Activated CD4-positive, alpha-beta T cell treated with anti-CD3 and anti-CD28 coated beads, Interleukin-2, amount 50 U/mL, for 4 hours (primary cell): ENCODE data around the gene ID2.

ENCODE experiments used
- DNase-seq, 2 experiments: peaks; one replicate each; pipeline ENCODE4 v3.0.0-alpha.2; 2020

ID2 gene

DNA sequence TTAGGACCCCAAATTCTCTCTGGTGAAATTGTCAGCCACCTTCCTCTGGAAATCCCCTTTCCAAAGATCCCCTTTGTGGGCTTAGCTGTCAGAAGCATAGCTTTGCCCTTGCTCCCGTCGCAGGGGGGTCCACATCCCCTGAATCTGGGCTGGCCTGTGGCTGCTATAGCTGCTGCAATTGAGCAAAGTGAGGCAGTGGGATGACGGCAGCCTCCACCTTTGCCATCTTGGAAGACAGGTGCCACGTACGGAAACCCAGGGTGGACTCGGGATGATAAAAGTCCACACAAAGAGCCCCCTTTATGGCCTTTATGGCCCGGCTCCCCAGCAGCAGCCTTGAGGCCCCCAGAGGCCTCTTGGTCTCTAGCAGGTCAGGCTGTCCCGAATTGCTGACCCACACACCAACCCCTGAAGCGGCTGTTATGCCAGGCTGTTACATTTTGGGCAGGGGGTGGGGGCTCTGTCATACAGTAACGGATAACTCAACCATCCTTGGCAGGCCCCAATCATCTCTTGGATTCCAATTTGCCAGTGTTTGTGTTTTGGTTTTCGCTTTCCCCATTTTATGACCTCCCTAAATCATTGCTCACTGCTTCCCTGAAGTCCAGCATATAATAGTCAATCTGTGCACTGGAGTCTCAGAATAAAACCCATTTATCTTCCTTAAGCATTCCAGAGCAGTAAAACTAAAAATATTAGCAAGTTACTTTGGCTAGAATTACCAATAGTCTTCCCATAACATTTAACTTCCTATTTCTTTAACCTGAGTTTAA is 33.2 kb upstream of the ID2 start:
- DNase-seq, result no peak

DNA sequence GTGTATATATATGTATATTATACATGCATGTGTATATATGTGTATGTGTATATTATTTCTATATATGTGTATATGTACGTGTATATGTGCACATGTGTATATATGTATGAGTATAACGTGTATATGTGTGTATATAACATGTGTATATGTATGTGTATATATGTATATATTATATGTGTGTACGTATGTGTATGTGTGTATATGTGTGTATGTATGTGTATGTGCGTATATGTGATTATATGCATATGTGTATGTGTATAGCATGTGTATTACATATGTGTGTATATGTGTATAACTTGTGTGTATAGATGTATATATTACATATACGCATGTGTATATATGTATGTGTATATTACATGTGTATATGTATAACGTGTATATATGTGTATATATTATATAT is 32.1 kb upstream of the ID2 start:
- no peak for DNase-seq

DNA sequence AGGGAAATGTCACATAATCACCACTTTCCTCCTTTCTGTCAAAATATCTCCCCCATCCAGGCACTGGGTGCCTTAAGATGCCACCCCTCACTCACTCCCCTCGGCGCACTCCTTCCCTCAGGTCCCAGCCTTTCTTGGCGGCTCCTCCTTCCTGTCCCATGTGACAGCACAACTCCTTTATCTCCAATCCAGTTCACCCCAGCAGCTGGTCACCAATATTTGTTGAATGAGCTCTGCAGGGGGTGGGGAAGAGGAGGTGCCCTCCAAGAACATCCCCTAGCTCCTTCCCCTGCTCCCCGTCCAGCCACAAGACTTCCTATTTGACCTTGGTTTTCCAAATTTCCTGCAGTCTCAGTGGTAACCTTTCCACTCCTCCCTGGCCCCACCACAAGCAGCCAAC is 31.6 kb upstream of the ID2 start:
- DNase-seq, result no peak

DNA sequence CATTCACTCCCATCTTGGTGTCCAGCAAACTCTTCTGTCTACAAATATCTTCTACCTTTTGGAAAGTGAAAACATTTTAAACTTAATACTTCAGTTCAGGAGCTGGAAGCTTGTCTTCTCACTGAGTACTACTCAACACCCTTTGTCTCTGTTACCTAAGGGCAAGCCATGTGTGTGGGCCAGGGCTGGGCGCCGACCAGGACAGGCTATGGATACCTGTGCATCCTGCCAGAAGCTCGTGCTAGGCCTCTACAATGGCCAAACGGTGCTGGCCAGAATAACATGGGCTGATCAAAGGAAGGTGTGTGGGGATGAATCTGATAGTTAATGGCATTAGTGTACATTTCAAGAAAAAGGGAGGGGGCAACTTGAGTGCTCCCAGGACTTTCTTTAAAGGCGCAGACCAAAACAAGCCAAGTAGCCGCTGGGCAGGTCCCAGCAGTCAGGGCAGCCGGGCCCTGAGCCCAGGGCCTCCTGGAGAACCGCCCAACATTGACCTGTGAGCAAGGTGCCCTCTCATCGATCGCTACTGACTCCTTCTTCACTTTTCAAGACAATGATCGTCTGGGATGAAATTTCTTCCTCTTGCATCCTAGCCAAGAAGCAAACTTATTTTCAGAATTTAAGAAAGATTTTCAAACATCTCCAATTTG is 29.0 kb upstream of the ID2 start:
- no peak for DNase-seq

DNA sequence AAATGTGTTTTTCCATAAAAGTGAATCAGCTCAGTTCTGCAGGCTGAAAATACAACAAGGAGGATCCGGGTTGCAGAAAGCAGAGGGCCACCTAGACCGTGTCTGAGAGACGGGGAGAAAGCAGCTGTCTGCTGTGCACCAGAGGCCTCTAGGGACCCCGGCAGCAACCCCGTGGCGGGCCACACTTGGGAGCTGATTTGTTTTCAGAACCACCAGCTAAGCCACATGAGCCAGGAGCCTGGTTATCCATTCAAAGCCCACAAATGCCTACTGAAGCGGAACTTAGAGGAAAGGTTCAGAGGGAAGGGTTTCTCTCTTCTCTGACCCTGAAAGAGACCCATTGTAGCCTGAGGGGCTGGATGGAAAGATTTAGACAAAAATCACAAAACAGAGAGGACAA is 28.4 kb upstream of the ID2 start:
- DNase-seq, result no peak

DNA sequence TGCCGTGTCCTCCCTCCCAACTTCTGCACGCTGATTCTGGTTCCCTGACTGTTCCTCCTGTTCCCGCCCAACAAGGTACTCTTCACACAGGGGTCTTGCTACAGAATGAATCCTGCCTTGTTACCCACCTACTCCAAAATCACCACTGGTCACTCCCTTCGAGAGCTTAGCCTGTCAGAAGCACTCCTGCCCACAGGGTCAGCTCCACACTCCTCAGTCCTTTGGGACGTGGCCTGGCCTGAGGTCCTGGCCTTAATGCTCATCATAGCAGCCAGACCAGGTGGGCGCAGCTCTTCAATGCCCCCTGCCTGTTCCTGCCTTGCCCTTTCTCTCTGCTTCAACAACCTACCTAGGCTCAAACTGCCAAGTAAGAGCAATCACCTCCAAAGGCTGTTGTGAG is 27.8 kb upstream of the ID2 start:
- no peak for DNase-seq

DNA sequence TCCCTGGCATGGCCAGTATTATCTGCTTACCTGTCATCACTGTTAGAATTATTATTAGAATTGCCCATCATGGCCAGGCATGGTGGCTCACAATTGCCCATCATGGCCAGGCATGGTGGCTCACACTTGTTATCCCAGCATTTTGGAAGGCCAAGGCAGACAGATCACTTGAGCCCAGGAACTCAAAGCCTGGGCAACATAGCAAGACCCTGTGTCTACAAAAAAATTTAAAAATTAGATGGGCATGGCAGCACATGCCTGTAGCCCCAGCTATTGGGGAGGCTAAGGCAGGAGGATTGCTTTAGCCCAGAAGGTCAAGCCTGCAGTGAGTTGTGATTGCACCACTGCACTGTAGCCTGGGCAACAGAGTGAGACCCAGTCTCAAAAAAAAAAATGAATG is 27.4 kb upstream of the ID2 start:
- DNase-seq, result no peak

DNA sequence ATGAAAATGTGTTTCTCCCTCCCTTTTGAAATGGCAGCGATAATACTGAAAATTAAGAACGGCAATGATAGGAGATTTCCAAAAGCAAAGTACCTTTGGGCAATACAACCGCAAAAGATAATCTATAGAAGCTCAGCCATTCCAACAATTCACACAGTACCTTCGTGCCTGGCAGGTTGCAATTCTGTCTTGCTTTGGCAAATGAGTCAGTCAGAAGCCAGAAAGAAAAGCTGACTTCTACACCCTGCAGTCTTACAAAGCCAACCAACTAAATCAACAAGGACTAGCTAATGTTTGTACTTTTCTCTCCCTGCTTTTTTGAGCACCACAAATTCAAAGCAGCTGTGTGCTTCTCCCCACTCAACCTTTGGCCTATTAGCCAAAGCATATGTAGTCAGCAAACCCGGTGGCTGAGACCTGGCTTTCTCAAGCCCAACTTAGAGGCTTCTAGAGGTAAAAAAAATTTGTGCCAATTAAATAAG is 25.7 kb upstream of the ID2 start:
- no peak for DNase-seq

DNA sequence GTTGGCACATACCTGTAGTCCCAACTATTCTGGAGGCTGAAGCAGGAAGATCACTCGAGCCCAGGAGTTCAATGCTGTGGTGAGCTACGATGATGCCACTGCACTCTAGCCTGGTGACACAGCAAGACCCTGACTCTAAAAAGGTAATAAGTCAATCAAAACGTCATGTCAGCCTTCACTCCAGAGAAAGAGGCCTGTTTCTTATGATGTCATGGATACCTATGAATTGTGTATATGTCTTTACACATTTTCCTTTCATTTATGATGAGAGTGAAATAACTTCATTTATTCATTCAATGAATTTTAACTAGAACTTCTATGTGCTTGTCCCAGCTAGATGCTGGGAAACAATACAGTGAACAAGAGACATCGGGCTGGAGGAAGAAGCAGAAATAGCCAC is 25.0 kb upstream of the ID2 start:
- no peak for DNase-seq

DNA sequence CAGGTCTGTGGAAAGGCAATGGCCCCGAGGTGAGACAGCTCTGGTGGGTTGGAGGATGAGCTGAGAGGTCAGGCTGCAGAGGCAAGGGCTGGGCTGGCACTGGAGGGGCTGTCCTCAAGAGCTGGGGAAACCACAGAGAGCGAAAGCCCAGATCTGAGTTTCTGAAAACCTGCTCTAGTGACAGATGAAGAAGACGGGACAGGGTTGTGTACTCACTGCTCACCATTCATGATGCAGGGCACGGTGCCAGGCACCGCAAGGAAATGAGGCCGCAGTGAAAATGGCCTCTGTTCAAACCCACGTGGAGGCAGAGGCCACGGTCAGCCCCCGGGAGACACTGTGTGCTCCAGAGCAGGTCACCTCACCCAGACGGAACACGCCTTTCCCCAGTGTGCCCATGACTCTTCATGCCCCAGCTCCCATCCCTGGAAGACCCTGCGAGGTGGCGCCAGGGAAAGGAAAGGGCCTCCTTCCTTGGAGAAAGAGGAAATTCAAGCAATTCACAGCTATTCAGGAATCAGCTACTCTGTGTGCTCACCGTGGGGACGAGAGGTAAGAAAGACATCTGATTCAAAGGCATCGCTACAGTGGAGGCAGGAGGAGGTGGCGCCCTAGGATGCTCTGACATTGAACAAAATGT is 24.3 kb upstream of the ID2 start:
- DNase-seq, result no peak

DNA sequence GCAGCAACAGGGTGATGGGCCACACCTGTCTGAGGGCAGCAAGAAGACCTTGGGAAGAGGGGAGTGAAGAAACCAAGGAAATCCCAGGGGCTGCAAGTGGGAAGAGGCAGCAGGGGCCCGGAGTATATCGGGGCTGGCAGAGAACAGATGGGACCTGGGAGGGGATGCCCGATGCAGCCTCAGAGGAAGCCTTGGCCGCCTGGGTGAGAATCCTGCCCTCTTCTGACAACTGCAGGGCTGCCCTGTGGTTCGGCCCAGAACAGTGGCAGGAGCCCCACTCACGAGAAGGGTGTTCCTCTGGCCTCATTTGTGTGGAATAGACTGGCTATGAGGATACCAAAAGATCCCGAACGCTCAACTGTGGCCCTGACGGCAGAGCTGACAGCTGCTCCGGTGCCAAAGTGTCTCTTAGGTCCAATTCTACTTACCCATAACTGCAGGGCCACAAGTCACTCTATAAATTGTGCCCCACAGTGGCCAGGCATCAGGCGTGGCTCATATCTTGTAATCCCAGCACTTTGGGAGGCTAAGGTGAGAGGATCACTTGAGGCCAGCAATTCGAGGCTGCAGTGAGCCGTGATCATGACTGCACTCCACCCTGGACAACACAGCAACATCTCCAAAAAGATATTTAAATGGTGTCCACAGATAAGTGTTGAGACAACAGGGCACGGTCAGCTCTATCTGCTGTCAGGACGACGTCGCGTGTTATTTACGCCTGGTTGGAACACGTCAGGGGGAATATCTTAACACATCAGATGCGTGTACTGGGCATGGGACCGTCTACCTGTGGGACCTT is 23.6 kb upstream of the ID2 start:
- no peak for DNase-seq

DNA sequence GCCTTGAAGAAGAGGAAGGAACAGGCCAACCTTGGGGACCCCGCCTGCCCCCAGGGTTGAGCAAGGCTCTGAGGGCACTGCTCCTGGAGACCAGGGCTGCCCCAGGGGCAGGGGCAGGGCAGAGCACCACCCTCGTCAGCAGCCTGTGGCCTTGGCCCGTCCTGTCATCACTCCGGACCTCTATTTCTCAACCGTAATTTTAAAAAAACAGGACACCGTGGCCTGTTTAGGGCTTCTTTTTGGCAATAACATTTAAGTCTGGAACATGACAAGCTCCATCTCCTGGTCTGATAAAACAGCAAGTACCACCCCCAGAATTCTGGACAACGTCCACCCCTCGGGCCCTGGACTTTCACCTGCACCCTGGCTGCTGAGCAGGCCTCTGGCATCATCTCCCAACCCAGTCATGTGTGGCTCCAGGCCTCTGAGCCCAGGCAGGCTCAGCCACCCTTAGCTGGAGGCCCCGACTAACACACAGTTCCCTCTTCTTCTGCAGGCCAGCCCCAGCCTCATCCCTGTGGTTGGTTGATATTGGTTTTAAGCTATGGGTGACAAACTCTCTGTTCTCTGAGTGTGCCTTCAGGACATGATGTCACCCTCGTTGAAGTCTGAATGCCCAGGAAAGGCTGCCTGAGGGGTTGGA is 22.6 kb upstream of the ID2 start:
- DNase-seq, result no peak

DNA sequence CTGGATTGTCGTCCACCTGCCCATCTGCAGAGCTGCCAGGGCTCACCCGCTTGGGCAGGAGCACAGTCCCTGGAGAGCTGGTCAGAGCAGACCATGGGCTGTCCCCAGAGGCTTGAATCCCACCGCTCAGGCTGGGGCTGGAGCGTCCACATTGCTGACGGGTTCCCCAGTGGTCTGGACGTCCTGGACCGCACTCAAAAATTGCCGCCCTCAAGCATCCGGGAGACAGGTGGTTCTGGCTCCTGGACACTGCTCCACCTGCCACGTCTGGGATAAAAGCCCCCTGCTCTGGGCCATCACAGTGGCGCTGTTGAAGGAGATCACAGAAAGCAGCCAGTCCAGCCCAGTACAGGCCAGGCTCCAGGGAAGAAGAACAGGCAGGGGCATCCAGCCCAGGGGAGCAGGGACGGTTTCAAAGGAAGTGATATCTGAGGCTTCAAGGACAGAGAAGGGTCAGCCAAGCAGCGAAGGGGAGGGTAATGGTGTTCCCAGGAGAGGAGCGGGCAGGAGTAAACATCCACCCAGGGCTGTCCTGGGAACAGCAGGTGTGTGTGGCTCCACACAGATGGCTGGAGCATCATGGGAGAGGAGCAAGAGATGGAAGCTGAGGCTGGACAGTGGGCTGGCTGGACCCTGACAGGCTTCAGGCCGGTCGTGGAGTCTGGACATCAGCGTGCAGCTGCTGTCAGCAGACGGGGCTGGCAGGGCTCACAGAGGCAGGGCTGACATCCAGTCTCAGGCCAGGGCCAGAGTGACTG is 21.9 kb upstream of the ID2 start:
- DNase-seq, result no peak

DNA sequence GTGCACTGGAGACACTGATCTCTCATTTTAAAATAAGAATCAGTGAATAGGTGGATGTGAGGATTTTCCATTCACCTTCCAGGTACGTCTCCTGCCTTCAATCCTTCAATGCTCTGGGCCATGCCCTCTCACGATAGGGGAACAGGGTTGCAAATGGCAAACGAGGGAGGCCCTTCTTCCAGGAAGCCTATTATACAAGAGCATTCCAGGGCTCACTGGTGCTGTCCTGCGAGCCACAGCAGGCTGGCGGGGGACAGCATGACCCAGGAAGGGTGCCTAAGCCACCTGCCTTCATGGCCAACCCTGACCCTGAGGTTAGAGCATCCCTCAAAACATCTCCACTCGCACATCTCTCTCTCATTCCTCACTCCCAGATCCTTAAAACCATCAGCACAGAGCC is 20.6 kb upstream of the ID2 start:
- no peak for DNase-seq

DNA sequence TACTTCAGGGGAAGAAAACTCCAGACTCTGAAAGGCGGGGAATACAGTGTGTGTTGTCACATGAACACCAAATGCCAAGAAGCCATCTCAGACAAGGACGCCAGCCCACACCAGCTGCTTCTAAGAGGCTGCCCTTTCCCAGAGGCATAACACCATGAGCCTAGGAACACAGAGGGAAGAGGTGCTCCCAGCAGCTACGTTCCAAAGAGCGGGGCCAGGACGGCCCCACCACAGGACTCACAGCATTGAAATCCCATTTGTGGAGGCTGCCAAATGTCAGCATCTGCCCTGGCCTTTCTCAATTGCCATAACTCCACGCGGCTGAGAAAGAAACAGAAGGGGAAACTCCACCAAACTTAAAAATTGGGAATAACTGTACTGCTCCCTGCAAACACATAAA is 20.1 kb upstream of the ID2 start:
- no peak for DNase-seq

DNA sequence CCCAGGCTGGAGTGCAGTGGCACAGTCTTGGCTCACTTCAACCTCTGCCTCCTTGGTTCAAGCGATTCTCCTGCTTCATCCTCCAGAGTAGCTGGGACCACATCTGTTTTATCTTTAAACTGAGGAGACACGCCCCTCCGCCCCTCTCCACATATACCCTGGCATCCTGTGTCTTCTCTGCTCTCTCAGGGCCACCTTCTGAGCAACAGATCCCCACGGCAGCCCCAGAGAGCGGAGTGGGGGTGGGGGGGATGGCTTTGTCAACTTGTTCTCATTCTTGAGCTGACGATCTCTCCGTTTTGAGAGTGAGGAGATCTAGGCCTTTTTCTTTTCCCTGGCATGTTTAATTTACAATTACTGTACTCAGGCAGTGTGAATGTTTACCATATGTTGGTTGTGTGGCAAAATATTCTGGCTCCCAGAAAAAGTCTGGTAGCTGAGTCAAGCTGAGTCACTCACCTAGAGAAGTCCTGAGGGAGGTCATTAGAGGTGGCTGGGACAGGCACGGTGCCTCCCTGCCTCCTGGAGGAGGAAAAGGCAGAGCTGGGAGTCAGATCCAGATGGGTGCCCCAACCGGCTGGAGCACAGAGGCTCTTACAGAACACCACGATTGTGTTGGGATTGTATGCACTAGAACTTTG is 19.5 kb upstream of the ID2 start:
- no peak for DNase-seq

DNA sequence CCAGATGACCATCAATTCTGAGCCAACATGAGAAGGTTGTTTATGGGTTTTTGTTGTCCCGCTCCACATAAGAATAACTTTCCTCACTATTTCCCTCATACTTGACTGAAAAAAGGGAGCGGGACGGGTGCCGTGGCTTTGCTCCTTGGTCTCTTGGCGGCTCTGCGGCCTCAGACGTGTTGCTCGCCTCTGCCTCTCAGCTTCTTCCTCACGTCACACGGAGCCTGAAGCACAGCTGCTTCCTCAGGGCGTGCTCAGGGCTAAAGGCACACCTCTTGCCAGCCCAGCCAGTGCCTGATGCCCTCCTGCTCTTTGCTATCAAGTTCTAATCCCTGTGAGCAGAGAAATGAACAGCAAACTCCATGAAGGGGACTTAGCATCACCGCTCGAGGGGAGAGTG is 17.9 kb upstream of the ID2 start:
- DNase-seq, result no peak

DNA sequence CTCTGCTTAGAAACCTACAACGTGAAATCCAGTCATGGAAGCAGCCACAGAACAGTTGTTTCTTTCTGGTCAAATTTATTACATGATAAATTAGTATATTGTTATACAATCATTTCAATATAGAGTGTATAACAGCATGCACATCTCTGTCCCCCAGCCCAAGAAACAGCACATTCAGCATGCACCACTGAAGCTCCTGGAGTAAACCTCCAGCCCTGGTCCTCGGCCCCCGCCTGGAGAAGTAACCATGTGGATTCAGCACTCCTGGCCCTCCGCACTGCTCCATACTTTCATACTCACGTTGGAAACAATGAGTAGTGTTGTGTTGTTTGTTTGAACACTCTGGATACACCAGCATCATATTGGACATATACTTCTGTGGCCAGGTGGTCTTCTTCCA is 15.3 kb upstream of the ID2 start:
- no peak for DNase-seq

DNA sequence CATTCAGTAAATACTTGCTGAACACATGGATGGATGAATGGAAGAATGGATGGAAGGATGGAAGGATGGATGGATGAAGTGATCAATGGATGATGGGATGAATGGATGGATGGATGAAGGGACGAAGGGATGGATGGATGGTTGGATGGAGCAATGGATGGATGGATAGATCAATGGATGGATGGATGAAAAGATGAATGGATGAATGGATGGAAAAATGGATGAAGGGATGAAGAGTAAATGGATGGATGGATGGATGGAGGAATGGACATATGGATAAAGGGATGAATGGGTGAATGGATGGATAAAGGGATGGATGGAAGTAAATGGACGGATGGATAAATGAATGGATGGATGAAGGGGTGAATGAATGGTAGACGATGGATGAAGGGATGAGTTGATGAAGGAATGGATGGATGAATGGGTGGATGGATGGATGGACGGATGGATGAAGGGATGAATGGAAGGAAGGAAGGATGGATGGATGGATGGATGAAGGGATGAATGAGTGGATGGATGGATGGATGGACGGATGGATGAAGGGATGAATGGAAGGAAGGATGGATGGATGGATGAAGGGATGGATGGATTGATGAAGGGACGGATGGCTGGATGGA is 13.9 kb upstream of the ID2 start:
- no peak for DNase-seq

DNA sequence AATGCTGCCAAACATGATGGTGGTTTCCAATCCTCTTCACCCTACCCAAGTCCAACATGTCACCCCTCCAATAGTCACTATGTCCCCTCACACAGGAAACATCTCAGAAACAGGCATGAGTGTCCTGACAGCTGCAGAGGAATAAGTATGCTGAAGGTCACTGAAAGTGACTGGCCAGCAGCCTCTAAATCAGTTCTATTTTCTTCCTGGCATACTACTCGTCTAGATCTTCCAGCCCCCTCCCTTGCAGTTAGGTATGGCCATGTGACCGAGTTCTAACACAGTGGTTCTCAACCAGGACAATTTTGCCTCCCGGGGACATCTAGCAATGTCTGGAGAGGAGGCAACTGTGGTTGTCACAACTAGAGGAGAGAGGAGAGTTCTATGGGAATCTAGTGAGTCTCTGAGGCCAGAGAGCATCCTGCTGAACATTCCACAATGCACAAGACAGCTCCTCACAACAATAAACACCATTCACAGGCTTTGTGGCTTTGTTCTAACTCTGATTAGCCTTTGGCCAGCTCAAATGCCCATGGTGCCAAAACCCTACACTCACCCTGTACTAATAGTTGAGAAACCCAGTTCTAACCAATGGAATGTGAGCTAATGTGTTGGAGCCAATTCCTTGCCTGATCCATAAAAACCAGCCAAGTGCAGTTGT is 12.6 kb upstream of the ID2 start:
- DNase-seq, result no peak

DNA sequence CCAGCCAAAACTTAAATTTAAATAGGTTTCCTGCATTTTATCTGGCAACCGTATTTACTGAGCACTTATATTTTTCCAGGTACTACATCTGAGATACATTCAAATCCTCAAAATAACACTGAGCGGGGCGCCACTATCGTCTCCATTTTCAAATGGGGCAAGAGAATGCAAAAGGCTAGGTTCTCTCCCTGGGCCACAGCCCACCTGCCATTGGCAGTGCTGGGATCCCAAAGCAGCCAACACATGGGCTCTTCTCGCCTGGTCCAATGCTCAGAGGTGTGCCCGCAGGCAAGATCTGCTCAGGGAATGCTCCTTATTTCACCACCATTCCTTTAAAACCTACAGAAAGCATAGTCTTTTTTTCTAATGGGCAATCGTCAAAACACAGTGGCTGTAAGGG is 11.3 kb upstream of the ID2 start:
- DNase-seq, result no peak
